Mesenteric fat pad (tissue), 1 donor: ENCODE results near the gene ANXA7. TPM values are rescaled to one million over a fixed set of nuclear protein-coding genes. Genes with fewer than 3 reads are reported as not detected.
"Not testable (repeated sequence)": the region's sequence is repeated elsewhere in the genome, so short reads cannot be mapped to it uniquely, and the experiment has no call there.

Source experiments
- DNase-seq: peaks from one replicate; pipeline ENCODE4 v3.0.0-alpha.2; 2020; ENCODE audit warnings: low spot score
- total RNA-seq: library from RNA; stranded (reverse); fragmentation: NEBNext Ultra II Directional; extraction: Animal tissue kit (Norgen Biotek cat#: 25700); gene quantifications from one replicate; pipeline ENCODE4 v1.2.1, GENCODE V29; 2021
- donor health status: DM: yes; HTN: yes; CAD: no.

Gene ANXA7
- total RNA-seq, 1 donor from 2014 or later: 146 TPM

GRCh38 chr10:73408978-73409521, 4.8 kb downstream of the ANXA7 start:
- no peak for DNase-seq

GRCh38 chr10:73408061-73408460, 5.8 kb downstream of the ANXA7 start:
- DNase-seq: no peak

GRCh38 chr10:73407495-73407894, 6.4 kb downstream of the ANXA7 start:
- DNase-seq: no peak

GRCh38 chr10:73406846-73407245, 7.0 kb downstream of the ANXA7 start:
- no peak for DNase-seq

GRCh38 chr10:73405556-73405955, 8.3 kb downstream of the ANXA7 start:
- DNase-seq: no peak

- no peak for DNase-seq
Observed at GRCh38 chr10:73404690-73405089, 9.2 kb downstream of the ANXA7 start.

- no peak for DNase-seq
Observed at GRCh38 chr10:73401636-73402035, 12.2 kb downstream of the ANXA7 start.

- DNase-seq: no peak
Observed at GRCh38 chr10:73399063-73399462, 14.8 kb downstream of the ANXA7 start.

- no peak for DNase-seq
Observed at GRCh38 chr10:73398024-73398423, 15.8 kb downstream of the ANXA7 start.

GRCh38 chr10:73394325-73394724, 19.5 kb downstream of the ANXA7 start:
- DNase-seq: not testable (repeated sequence)

GRCh38 chr10:73388228-73388627, 25.6 kb downstream of the ANXA7 start:
- DNase-seq: no peak

- no peak for DNase-seq
Observed at GRCh38 chr10:73386583-73386982, 27.3 kb downstream of the ANXA7 start.

- no peak for DNase-seq
Observed at GRCh38 chr10:73379064-73379748, 34.7 kb downstream of the ANXA7 start.

GRCh38 chr10:73376679-73377078, 37.2 kb downstream of the ANXA7 start:
- DNase-seq: no peak

- no peak for DNase-seq
Observed at GRCh38 chr10:73368238-73368637, 45.6 kb downstream of the ANXA7 start.

- DNase-seq: no peak
Observed at GRCh38 chr10:73366381-73367298, 47.2 kb downstream of the ANXA7 start.

- no peak for DNase-seq
Observed at GRCh38 chr10:73364964-73365363, 48.9 kb downstream of the ANXA7 start.

- DNase-seq: no peak
Observed at GRCh38 chr10:73359492-73359891, 54.4 kb downstream of the ANXA7 start.

- peak; percentile 95 for DNase-seq
Observed at GRCh38 chr10:73358331-73359279, 55.3 kb downstream of the ANXA7 start, which contains the start of gene CFAP70. Gene CFAP70, minus strand, starts transcription at chr10:73358864. Its CDS starts 4,068 bp downstream, at chr10:73354796.

- DNase-seq: no peak
Observed at GRCh38 chr10:73357821-73358220, 56.0 kb downstream of the ANXA7 start.

- DNase-seq: no peak
Observed at GRCh38 chr10:73357166-73357565, 56.7 kb downstream of the ANXA7 start.
